Neural cell (in vitro differentiated cells): ENCODE measurements around the gene ROR2. TPM values are rescaled to one million over a fixed set of nuclear protein-coding genes. Genes with fewer than 3 reads are reported as not detected.

Experiments used
- H2AFZ ChIP-seq: fragments of 200-600, 300-800 bp; sonication (generic), shearing (Covaris generic); 2 replicates; pipeline ENCODE4 v1.6.0; 2014; ENCODE audit warnings: low read depth, mild to moderate bottlenecking, antibody characterized with exemption, low read length, moderate library complexity
- H3F3A ChIP-seq: fragments of 200-600 bp; shearing (Covaris generic); 2 replicates; pipeline ENCODE4 v1.6.1; 2016; ENCODE audit warnings: mild to moderate bottlenecking, moderate library complexity, mixed read lengths, antibody characterized with exemption, low read length; ENCODE audit not compliant: insufficient read depth, poor library complexity, severe bottlenecking
- H3K27ac ChIP-seq: fragments of 200-600, 300-800 bp; sonication (generic), shearing (Covaris generic); 2 replicates; pipeline ENCODE4 v1.5.1; 2014; ENCODE audit warnings: mild to moderate bottlenecking, low read length, moderate library complexity
- H3K27me3 ChIP-seq: fragments of 300-800, 200-600 bp; sonication (generic), shearing (Covaris generic); 2 replicates; pipeline ENCODE4 v1.6.0; 2014; ENCODE audit warnings: mild to moderate bottlenecking, low read depth, low read length, moderate library complexity; ENCODE audit not compliant: insufficient read depth
- H3K36me3 ChIP-seq: fragments of 300-800, 200-600 bp; sonication (generic), shearing (Covaris generic); 2 replicates; pipeline ENCODE4 v1.5.1; 2014; ENCODE audit warnings: mild to moderate bottlenecking, antibody characterized with exemption, low read length, moderate library complexity; ENCODE audit not compliant: insufficient read depth
- H3K4me2 ChIP-seq: fragments of 300-800, 200-600 bp; sonication (generic), shearing (Covaris generic); 2 replicates; pipeline ENCODE4 v1.6.0; 2014; ENCODE audit warnings: mild to moderate bottlenecking, low read length
- H3K4me3 ChIP-seq: fragments of 300-800, 200-600 bp; sonication (generic), shearing (Covaris generic); 2 replicates; pipeline ENCODE4 v1.5.1; 2014; ENCODE audit warnings: mild to moderate bottlenecking, low read length, moderate library complexity
- H3K79me2 ChIP-seq: fragments of 200-600 bp; shearing (Covaris generic); replicated peaks from 2 replicates; pipeline ENCODE4 v1.6.0; 2014; ENCODE audit warnings: mild to moderate bottlenecking, low read length, moderate library complexity; ENCODE audit not compliant: insufficient read depth
- H3K9ac ChIP-seq: fragments of 300-800, 200-600 bp; sonication (generic), shearing (Covaris generic); 2 replicates; pipeline ENCODE4 v1.6.1; 2016; ENCODE audit warnings: mild to moderate bottlenecking, low read length, mixed read lengths
- H3K9me2 ChIP-seq: fragments of 200-600 bp; shearing (Covaris generic); 2 replicates; pipeline ENCODE4 v1.6.1; 2016; ENCODE audit warnings: mild to moderate bottlenecking, low read length, mixed read lengths; ENCODE audit not compliant: insufficient read depth
- H3K9me3 ChIP-seq: fragments of 200-600, 300-800 bp; sonication (generic), shearing (Covaris generic); 2 replicates; pipeline ENCODE4 v1.6.1; 2016; ENCODE audit warnings: mild to moderate bottlenecking, mixed run types, low read length, moderate library complexity, mixed read lengths
- H4K20me1 ChIP-seq: fragments of 200-600 bp; shearing (Covaris generic); 2 replicates; pipeline ENCODE4 v1.6.1; 2016; ENCODE audit warnings: mild to moderate bottlenecking, mixed run types; ENCODE audit not compliant: insufficient read depth
- MXI1 ChIP-seq: fragments of 450-650 bp; conservative IDR thresholded peaks from 2 replicates; pipeline ENCODE4 v1.6.1; 2014; ENCODE audit warnings: antibody characterized with exemption, mild to moderate bottlenecking; ENCODE audit not compliant: poor library complexity, severe bottlenecking
- POLR2AphosphoS5 ChIP-seq: IDR thresholded peaks from 2 replicates; pipeline ENCODE4 v1.6.1; 2012
- RAD21 ChIP-seq: fragments of 450-650 bp; conservative IDR thresholded peaks from 2 replicates; pipeline ENCODE4 v1.6.1; 2014; ENCODE audit warnings: antibody characterized with exemption, mild to moderate bottlenecking, moderate library complexity
- SMC3 ChIP-seq: fragments of 450-650 bp; conservative IDR thresholded peaks from 2 replicates; pipeline ENCODE4 v1.6.1; 2014; ENCODE audit warnings: antibody characterized with exemption, mild to moderate bottlenecking, moderate library complexity; ENCODE audit not compliant: poor library complexity
- TAF1 ChIP-seq: IDR thresholded peaks from 2 replicates; pipeline ENCODE4 v1.6.1; 2012; ENCODE audit warnings: low read depth
- polyA plus RNA-seq: library from polyadenylated mRNA; depleted of rRNA; stranded (reverse); fragments of >200 nt; gene quantifications from 2 replicates; pipeline ENCODE4 v1.2.3, GENCODE V29; 2014
- TF ChIP-seq, protein P1 (sequence below): fragments of 450-650 bp; IDR thresholded peaks from 2 replicates; pipeline ENCODE4 v1.5.1; 2014; ENCODE audit warnings: antibody characterized with exemption, mild to moderate bottlenecking, moderate library complexity; ENCODE audit not compliant: poor library complexity, severe bottlenecking
- TF ChIP-seq, protein P2 (sequence below): IDR thresholded peaks from 2 replicates; pipeline ENCODE4 v1.6.1; 2012; ENCODE audit warnings: borderline replicate concordance

Gene ROR2
- polyA plus RNA-seq, 1 donor from 2014 or later, result 0.33 TPM

DNA sequence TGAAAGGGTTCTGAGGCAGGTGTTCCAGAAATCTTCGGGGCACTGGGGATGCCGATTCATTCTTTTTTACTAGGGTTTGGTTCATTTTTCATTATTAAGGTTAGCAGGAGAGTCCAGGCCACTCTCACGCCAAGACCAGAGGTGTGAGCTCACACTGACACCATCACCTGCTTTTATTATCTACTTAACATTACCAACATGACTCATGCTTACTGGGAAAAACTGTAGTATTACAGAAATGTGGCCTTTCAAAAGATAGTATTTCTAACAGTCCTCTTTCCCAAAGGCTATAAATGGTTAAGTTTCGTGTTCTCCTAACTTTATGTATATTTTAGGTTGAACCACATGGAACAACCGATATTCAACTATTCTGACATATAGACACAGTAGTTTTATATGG is 222.1 kb downstream of the ROR2 start:
- no peak for TF ChIP-seq MXI1
- H3K36me3 ChIP-seq, result no peaks in the 10 kb centered on the region
- no peaks in the 10 kb centered on the region for H3K79me2 ChIP-seq
- H2AFZ ChIP-seq, result no peak overlapping the region
- H3K4me2 ChIP-seq, result no peak overlapping the region
- H3K27me3 ChIP-seq, result no peaks in the 10 kb centered on the region
- no peaks in the 10 kb centered on the region for H3K9me2 ChIP-seq
- no peak overlapping the region for H3K9ac ChIP-seq
- H3K4me3 ChIP-seq, result no peak overlapping the region
- H3F3A ChIP-seq, result no peaks in the 10 kb centered on the region
- H3K27ac ChIP-seq, result no peak overlapping the region
- H4K20me1 ChIP-seq, result no peaks in the 10 kb centered on the region
- no peaks in the 10 kb centered on the region for H3K9me3 ChIP-seq

DNA sequence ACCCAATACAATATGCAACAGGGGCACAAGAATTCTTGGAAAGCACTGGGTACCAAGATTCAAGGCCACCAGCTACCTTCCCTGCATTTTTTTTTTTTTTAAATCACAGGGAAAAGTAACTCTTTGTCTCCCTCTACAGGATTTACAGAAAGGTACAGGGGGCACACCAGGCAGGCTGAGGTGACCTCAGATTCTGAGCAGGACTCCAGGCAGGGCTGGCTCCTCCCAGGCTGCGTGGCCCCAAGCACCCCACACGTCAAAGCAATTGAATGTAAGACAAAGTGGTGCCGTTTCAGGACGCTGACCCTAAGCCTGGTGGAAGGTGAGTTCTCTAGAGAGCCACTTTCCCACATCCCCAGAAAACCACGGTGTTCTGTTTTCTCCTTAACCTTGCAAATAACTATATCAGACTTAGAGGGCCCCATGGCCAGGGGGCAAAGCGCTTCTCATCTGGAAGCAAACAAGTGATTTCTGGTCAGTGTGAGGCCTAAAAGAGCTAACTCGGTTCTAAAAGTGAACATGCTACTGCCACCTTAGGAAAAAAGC is 222.6 kb downstream of the ROR2 start:
- no peak overlapping the region for H3K4me2 ChIP-seq
- no peaks in the 10 kb centered on the region for H3K79me2 ChIP-seq
- no peak overlapping the region for H3K27ac ChIP-seq
- H3K9me3 ChIP-seq, result no peaks in the 10 kb centered on the region
- no peak overlapping the region for H3K4me3 ChIP-seq
- H3F3A ChIP-seq, result no peaks in the 10 kb centered on the region
- TF ChIP-seq RAD21 (peak; percentile 85), SMC3 (peak; percentile 88), POLR2AphosphoS5 (no peak)
- TF ChIP-seq, protein P1, sequence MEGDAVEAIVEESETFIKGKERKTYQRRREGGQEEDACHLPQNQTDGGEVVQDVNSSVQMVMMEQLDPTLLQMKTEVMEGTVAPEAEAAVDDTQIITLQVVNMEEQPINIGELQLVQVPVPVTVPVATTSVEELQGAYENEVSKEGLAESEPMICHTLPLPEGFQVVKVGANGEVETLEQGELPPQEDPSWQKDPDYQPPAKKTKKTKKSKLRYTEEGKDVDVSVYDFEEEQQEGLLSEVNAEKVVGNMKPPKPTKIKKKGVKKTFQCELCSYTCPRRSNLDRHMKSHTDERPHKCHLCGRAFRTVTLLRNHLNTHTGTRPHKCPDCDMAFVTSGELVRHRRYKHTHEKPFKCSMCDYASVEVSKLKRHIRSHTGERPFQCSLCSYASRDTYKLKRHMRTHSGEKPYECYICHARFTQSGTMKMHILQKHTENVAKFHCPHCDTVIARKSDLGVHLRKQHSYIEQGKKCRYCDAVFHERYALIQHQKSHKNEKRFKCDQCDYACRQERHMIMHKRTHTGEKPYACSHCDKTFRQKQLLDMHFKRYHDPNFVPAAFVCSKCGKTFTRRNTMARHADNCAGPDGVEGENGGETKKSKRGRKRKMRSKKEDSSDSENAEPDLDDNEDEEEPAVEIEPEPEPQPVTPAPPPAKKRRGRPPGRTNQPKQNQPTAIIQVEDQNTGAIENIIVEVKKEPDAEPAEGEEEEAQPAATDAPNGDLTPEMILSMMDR, result peak; percentile 86
- H2AFZ ChIP-seq, result no peak overlapping the region
- no peaks in the 10 kb centered on the region for H3K36me3 ChIP-seq
- no peak overlapping the region for H3K9ac ChIP-seq
- H3K27me3 ChIP-seq, result no peaks in the 10 kb centered on the region
- no peaks in the 10 kb centered on the region for H4K20me1 ChIP-seq
- no peaks in the 10 kb centered on the region for H3K9me2 ChIP-seq

DNA sequence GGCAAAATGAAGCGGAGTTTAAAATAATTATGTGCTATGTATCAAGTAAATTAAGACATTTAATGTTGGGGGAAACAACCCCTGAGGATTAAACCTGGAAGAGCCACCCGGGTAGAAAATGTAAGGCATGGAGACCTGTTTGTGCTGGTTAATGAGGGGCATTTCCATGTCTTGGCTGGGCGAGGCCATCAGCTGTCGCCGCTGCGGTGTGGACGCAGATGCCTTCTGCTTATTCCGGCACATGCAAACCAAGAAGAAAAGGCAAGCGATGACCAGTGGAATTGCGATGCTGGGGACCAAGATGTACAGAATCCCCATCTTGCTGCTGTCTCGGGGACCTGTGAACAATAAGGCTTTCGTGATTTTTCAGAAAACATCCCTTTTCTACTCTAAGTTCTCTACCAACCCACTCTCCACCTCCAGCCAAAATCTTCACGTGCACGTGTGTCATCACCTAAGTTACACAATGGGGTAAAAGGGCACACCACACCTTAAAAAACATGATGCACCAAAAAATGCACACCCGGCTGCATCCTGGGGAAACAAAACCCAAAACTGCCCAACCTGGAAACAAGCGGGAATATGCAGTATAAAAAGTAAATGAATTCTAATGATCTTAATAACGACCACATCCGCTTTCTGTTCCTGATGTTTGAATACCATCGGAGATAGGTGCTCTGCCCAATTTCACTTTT is 223.5 kb downstream of the ROR2 start:
- no peaks in the 10 kb centered on the region for H3K36me3 ChIP-seq
- no peaks in the 10 kb centered on the region for H3K9me3 ChIP-seq
- no peaks in the 10 kb centered on the region for H3K27me3 ChIP-seq
- H3K27ac ChIP-seq, result no peak overlapping the region
- H3K4me2 ChIP-seq, result no peak overlapping the region
- TF ChIP-seq TAF1, result no peak
- TF ChIP-seq MXI1, result no peak
- TF ChIP-seq, protein P1, result no peak
- TF ChIP-seq RAD21, result no peak
- TF ChIP-seq, protein P2, sequence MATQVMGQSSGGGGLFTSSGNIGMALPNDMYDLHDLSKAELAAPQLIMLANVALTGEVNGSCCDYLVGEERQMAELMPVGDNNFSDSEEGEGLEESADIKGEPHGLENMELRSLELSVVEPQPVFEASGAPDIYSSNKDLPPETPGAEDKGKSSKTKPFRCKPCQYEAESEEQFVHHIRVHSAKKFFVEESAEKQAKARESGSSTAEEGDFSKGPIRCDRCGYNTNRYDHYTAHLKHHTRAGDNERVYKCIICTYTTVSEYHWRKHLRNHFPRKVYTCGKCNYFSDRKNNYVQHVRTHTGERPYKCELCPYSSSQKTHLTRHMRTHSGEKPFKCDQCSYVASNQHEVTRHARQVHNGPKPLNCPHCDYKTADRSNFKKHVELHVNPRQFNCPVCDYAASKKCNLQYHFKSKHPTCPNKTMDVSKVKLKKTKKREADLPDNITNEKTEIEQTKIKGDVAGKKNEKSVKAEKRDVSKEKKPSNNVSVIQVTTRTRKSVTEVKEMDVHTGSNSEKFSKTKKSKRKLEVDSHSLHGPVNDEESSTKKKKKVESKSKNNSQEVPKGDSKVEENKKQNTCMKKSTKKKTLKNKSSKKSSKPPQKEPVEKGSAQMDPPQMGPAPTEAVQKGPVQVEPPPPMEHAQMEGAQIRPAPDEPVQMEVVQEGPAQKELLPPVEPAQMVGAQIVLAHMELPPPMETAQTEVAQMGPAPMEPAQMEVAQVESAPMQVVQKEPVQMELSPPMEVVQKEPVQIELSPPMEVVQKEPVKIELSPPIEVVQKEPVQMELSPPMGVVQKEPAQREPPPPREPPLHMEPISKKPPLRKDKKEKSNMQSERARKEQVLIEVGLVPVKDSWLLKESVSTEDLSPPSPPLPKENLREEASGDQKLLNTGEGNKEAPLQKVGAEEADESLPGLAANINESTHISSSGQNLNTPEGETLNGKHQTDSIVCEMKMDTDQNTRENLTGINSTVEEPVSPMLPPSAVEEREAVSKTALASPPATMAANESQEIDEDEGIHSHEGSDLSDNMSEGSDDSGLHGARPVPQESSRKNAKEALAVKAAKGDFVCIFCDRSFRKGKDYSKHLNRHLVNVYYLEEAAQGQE, result no peak
- no peaks in the 10 kb centered on the region for H3F3A ChIP-seq
- no peaks in the 10 kb centered on the region for H4K20me1 ChIP-seq
- no peaks in the 10 kb centered on the region for H3K9me2 ChIP-seq
- H2AFZ ChIP-seq, result no peak overlapping the region
- no peaks in the 10 kb centered on the region for H3K79me2 ChIP-seq
- no peak overlapping the region for H3K4me3 ChIP-seq
- no peak overlapping the region for H3K9ac ChIP-seq
